ENCODE data around the gene CRBN.
A peak's percentile ranks its signal among the peaks of the same experiment; 100 is the strongest.

CRBN gene

DNA sequence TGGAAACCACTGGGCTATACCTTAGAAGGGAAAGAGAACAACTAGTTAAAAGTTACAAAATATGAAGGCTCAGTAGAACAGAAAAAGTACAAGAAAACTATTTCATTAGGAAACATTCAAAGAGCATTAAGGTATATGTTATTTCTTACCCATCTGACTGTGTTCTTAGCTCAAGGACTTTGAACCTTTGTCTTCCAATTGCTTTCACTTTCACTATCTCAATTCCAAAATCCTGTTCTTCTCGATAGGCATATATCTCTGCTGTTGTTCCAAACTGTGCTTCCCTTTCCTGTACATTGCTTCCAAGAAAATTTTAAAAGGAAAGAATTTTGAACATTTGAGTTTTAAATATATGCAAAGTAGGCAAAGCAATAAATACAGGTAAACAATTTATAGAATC lies 6.9 kb downstream of the CRBN start:
- Histone ChIP-seq H3K4me3 (ENCODE audit: low read depth, low read length) (no peak overlapping the region), H4K91ac (ENCODE audit: low read depth, low read length) (no peak overlapping the region), H3K79me2 (ENCODE audit: control insufficient read depth, insufficient read depth, low read length, poor library complexity) (no peaks in the 10 kb centered on the region), H3K27ac (ENCODE audit: low read depth, low read length) (no peak overlapping the region), H4K8ac (ENCODE audit: low read depth, low read length) (no peak overlapping the region), H3K4ac (ENCODE audit: low read depth, low read length) (no peak overlapping the region), H3K4me2 (ENCODE audit: low read length) (no peak overlapping the region), H4K12ac (ENCODE audit: low read depth, low read length) (no peak overlapping the region), H2AK5ac (ENCODE audit: low read length) (no peak overlapping the region), H2BK5ac (ENCODE audit: low read depth, low read length, poor library complexity) (no peak overlapping the region), H3K36me3 (ENCODE audit: control insufficient read depth in 1 of 2, insufficient read depth in 2 of 2, low read length in 2 of 2) (peaks cover 14 to 16% of the 10 kb centered on the region in 2 experiments), H2BK12ac (ENCODE audit: low read length) (no peak overlapping the region), H3K4me1 (ENCODE audit: control insufficient read depth in 1 of 2, insufficient read depth in 2 of 2, low read length in 2 of 2) (no peaks in the 10 kb centered on the region), H3K14ac (ENCODE audit: low read length) (no peak overlapping the region), H3K27me3 (ENCODE audit: insufficient read depth, low read length) (no peaks in the 10 kb centered on the region), H3K79me1 (ENCODE audit: low read length) (no peaks in the 10 kb centered on the region), H3K23ac (ENCODE audit: low read length) (no peak overlapping the region), H3K18ac (ENCODE audit: low read length) (no peak overlapping the region), H3K9me3 (ENCODE audit: insufficient read depth, low read depth, low read length) (no peaks in the 10 kb centered on the region), H2BK120ac (ENCODE audit: insufficient read depth, low read length, poor library complexity) (no peak overlapping the region), H3K9ac (ENCODE audit: low read length) (no peak overlapping the region), H2AFZ (ENCODE audit: insufficient read depth, low read length, poor library complexity) (no peak overlapping the region)
- WGBS (ENCODE audit: extremely low coverage, insufficient coverage, insufficient read length), result no CpG with 5 or more reads among the region's 1 CpG
- no peak for DNase-seq

- Histone ChIP-seq H2AFZ (ENCODE audit: insufficient read depth, low read length, poor library complexity) (no peak overlapping the region), H4K12ac (ENCODE audit: low read depth, low read length) (no peak overlapping the region), H3K18ac (ENCODE audit: low read length) (no peak overlapping the region), H3K23ac (ENCODE audit: low read length) (no peak overlapping the region), H2AK5ac (ENCODE audit: low read length) (no peak overlapping the region), H3K36me3 (ENCODE audit: control insufficient read depth in 1 of 2, insufficient read depth in 2 of 2, low read length in 2 of 2) (peaks cover 14 to 16% of the 10 kb centered on the region in 2 experiments), H3K9ac (ENCODE audit: low read length) (no peak overlapping the region), H3K9me3 (ENCODE audit: insufficient read depth, low read depth, low read length) (no peaks in the 10 kb centered on the region), H3K79me1 (ENCODE audit: low read length) (no peaks in the 10 kb centered on the region), H4K91ac (ENCODE audit: low read depth, low read length) (no peak overlapping the region), H3K27ac (ENCODE audit: low read depth, low read length) (no peak overlapping the region), H3K4me3 (ENCODE audit: low read depth, low read length) (no peak overlapping the region), H3K4me2 (ENCODE audit: low read length) (no peak overlapping the region), H3K79me2 (ENCODE audit: control insufficient read depth, insufficient read depth, low read length, poor library complexity) (no peaks in the 10 kb centered on the region), H2BK5ac (ENCODE audit: low read depth, low read length, poor library complexity) (no peak overlapping the region), H2BK120ac (ENCODE audit: insufficient read depth, low read length, poor library complexity) (no peak overlapping the region), H2BK12ac (ENCODE audit: low read length) (no peak overlapping the region), H4K8ac (ENCODE audit: low read depth, low read length) (no peak overlapping the region), H3K4me1 (ENCODE audit: control insufficient read depth in 1 of 2, insufficient read depth in 2 of 2, low read length in 2 of 2) (no peaks in the 10 kb centered on the region), H3K14ac (ENCODE audit: low read length) (no peak overlapping the region), H3K27me3 (ENCODE audit: insufficient read depth, low read length) (no peaks in the 10 kb centered on the region), H3K4ac (ENCODE audit: low read depth, low read length) (no peak overlapping the region)
- DNase-seq, result peak in 1 of 2 donors; percentile 67
- WGBS (ENCODE audit: extremely low coverage, insufficient coverage, insufficient read length), result no CpG with 5 or more reads among the region's 5 CpGs
These were observed 8.5 kb downstream of the CRBN start for GRCh38 chr3:3170998-3171397.

GRCh38 chr3:3165650-3166049 lies 13.8 kb downstream of the CRBN start:
- Histone ChIP-seq H2AFZ (ENCODE audit: insufficient read depth, low read length, poor library complexity) (no peak overlapping the region), H3K9me3 (ENCODE audit: insufficient read depth, low read depth, low read length) (no peaks in the 10 kb centered on the region), H3K4me2 (ENCODE audit: low read length) (no peak overlapping the region), H3K36me3 (ENCODE audit: control insufficient read depth in 1 of 2, insufficient read depth in 2 of 2, low read length in 2 of 2) (peaks cover 3 to 7% of the 10 kb centered on the region in 2 experiments), H2BK120ac (ENCODE audit: insufficient read depth, low read length, poor library complexity) (no peak overlapping the region), H3K79me2 (ENCODE audit: control insufficient read depth, insufficient read depth, low read length, poor library complexity) (no peaks in the 10 kb centered on the region), H3K9ac (ENCODE audit: low read length) (no peak overlapping the region), H3K4me1 (ENCODE audit: control insufficient read depth in 1 of 2, insufficient read depth in 2 of 2, low read length in 2 of 2) (no peaks in the 10 kb centered on the region), H3K18ac (ENCODE audit: low read length) (no peak overlapping the region), H3K23ac (ENCODE audit: low read length) (no peak overlapping the region), H3K79me1 (ENCODE audit: low read length) (no peaks in the 10 kb centered on the region), H2AK5ac (ENCODE audit: low read length) (no peak overlapping the region), H3K27me3 (ENCODE audit: insufficient read depth, low read length) (no peaks in the 10 kb centered on the region), H3K4ac (ENCODE audit: low read depth, low read length) (no peak overlapping the region), H3K4me3 (ENCODE audit: low read depth, low read length) (no peak overlapping the region), H3K14ac (ENCODE audit: low read length) (no peak overlapping the region), H2BK12ac (ENCODE audit: low read length) (no peak overlapping the region), H4K8ac (ENCODE audit: low read depth, low read length) (no peak overlapping the region), H2BK5ac (ENCODE audit: low read depth, low read length, poor library complexity) (no peak overlapping the region), H3K27ac (ENCODE audit: low read depth, low read length) (no peak overlapping the region), H4K91ac (ENCODE audit: low read depth, low read length) (no peak overlapping the region), H4K12ac (ENCODE audit: low read depth, low read length) (no peak overlapping the region)
- no CpG with 5 or more reads among the region's 3 CpGs for WGBS (ENCODE audit: extremely low coverage, insufficient coverage, insufficient read length)
- DNase-seq, result no peak

DNA sequence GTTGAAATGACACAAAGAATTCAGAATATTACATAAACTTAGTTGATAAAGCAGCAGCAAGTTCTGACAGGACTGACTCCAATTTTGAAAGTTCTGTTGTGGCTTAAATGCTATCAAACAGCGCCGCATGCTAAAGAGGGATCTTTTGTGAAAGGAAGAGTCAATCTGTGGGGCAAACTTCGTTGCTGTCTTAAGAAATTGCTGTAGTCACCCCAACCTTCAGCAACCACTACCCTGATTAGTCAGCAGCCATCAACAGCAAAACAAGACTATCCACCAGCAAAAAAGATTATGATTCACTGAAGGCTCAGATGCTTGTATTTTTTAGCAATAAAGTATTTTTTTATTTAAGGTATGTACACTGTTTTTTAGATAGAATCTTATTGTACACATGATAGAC lies 14.2 kb downstream of the CRBN start:
- Histone ChIP-seq H3K27ac (ENCODE audit: low read depth, low read length) (no peak overlapping the region), H2BK120ac (ENCODE audit: insufficient read depth, low read length, poor library complexity) (no peak overlapping the region), H3K36me3 (ENCODE audit: control insufficient read depth in 1 of 2, insufficient read depth in 2 of 2, low read length in 2 of 2) (peaks cover 3 to 7% of the 10 kb centered on the region in 2 experiments), H2BK12ac (ENCODE audit: low read length) (no peak overlapping the region), H3K79me1 (ENCODE audit: low read length) (no peaks in the 10 kb centered on the region), H3K9me3 (ENCODE audit: insufficient read depth, low read depth, low read length) (no peaks in the 10 kb centered on the region), H3K79me2 (ENCODE audit: control insufficient read depth, insufficient read depth, low read length, poor library complexity) (no peaks in the 10 kb centered on the region), H2AFZ (ENCODE audit: insufficient read depth, low read length, poor library complexity) (no peak overlapping the region), H2AK5ac (ENCODE audit: low read length) (no peak overlapping the region), H4K12ac (ENCODE audit: low read depth, low read length) (no peak overlapping the region), H3K14ac (ENCODE audit: low read length) (no peak overlapping the region), H3K27me3 (ENCODE audit: insufficient read depth, low read length) (no peaks in the 10 kb centered on the region), H3K4me2 (ENCODE audit: low read length) (no peak overlapping the region), H3K4me1 (ENCODE audit: control insufficient read depth in 1 of 2, insufficient read depth in 2 of 2, low read length in 2 of 2) (no peaks in the 10 kb centered on the region), H3K9ac (ENCODE audit: low read length) (no peak overlapping the region), H4K91ac (ENCODE audit: low read depth, low read length) (no peak overlapping the region), H3K23ac (ENCODE audit: low read length) (no peak overlapping the region), H2BK5ac (ENCODE audit: low read depth, low read length, poor library complexity) (no peak overlapping the region), H3K18ac (ENCODE audit: low read length) (no peak overlapping the region), H3K4ac (ENCODE audit: low read depth, low read length) (no peak overlapping the region), H3K4me3 (ENCODE audit: low read depth, low read length) (no peak overlapping the region), H4K8ac (ENCODE audit: low read depth, low read length) (no peak overlapping the region)
- DNase-seq, result no peak
- WGBS (ENCODE audit: extremely low coverage, insufficient coverage, insufficient read length), result no CpG with 5 or more reads among the region's 3 CpGs
